IMR-90 (cell line): ENCODE data around the gene ITPK1. TPM values are rescaled to one million over a fixed set of nuclear protein-coding genes. Genes with fewer than 3 reads are reported as not detected.

Experiments
- ATAC-seq: fragments of 200-7000 bp; cut with Tn5 transposase; 2 replicates; pipeline ENCODE4 v1.9.1; 2020; ENCODE audit warnings: low read depth, mild to moderate bottlenecking, moderate library complexity
- BruUV-seq: library from RNA; stranded (reverse); fragments of 400-500 nt; replicated peaks from 2 replicates; lab custom pipeline; 2021; lab: Mats Ljungman, UMichigan
- CTCF ChIA-PET: fragments of 300-600 bp; formaldehyde crosslinking; extraction: SDS; loops from one replicate; lab custom pipeline; 2021; ENCODE audit warnings: antibody characterized with exemption; lab: Yijun Ruan, JAX
- POLR2A ChIA-PET: fragments of 300-600 bp; sonication (Branson Sonifier 250); formaldehyde crosslinking; loops from one replicate; lab custom pipeline; 2022; ENCODE audit warnings: antibody characterized with exemption; ENCODE audit not compliant: unreplicated experiment; lab: Charles Lee
- DNase-seq: peaks from one replicate; pipeline ENCODE4 v3.0.0; 2013
- H2AFZ ChIP-seq: replicated peaks from 2 replicates; pipeline ENCODE3; 2013; ENCODE audit warnings: low read length, mild to moderate bottlenecking; ENCODE audit not compliant: poor library complexity
- H2AK5ac ChIP-seq: 2 replicates; pipeline ENCODE4 v1.6.1; 2013; ENCODE audit warnings: low read depth, low read length, inconsistent platforms
- H2AK9ac ChIP-seq: replicated peaks from 2 replicates; pipeline ENCODE3; 2013; ENCODE audit warnings: mild to moderate bottlenecking, low read depth, low read length, moderate library complexity; ENCODE audit not compliant: poor library complexity
- H2BK120ac ChIP-seq: 2 replicates; pipeline ENCODE4 v1.6.1; 2013; ENCODE audit warnings: low read depth, low read length, inconsistent platforms
- H2BK15ac ChIP-seq: 3 replicates; pipeline ENCODE4 v1.6.1; 2013; ENCODE audit warnings: low read depth, low read length, inconsistent platforms
- H2BK20ac ChIP-seq: 2 replicates; pipeline ENCODE4 v1.6.1; 2013; ENCODE audit warnings: low read depth, mild to moderate bottlenecking, inconsistent platforms, low read length, moderate library complexity
- H2BK5ac ChIP-seq: 2 replicates; pipeline ENCODE4 v1.6.1; 2013; ENCODE audit warnings: mild to moderate bottlenecking, low read depth, low read length, inconsistent platforms; ENCODE audit not compliant: poor library complexity, severe bottlenecking
- H3K14ac ChIP-seq: replicated peaks from 2 replicates; pipeline ENCODE4 v1.6.1; 2013; ENCODE audit warnings: low read depth, low read length, inconsistent platforms
- H3K18ac ChIP-seq: 2 replicates; pipeline ENCODE4 v1.6.1; 2013; ENCODE audit warnings: low read depth, low read length, control low read depth
- H3K23ac ChIP-seq: 2 replicates; pipeline ENCODE4 v1.6.1; 2013; ENCODE audit warnings: low read depth, low read length, inconsistent platforms
- H3K27ac ChIP-seq: 2 replicates; pipeline ENCODE4 v1.5.1; 2013; ENCODE audit warnings: mild to moderate bottlenecking, control low read depth, low read length; ENCODE audit not compliant: insufficient read depth
- H3K27me3 ChIP-seq: 2 replicates; pipeline ENCODE4 v1.6.1; 2013; ENCODE audit warnings: low read length; ENCODE audit not compliant: control insufficient read depth, insufficient read depth
- H3K36me3 ChIP-seq: 2 replicates; pipeline ENCODE4 v1.6.1; 2013; ENCODE audit warnings: low read length, mixed read lengths; ENCODE audit not compliant: control insufficient read depth, insufficient read depth
- H3K4ac ChIP-seq: 2 replicates; pipeline ENCODE4 v1.6.1; 2013; ENCODE audit warnings: low read depth, low read length, inconsistent platforms
- H3K4me1 ChIP-seq: 2 replicates; pipeline ENCODE4 v1.6.1; 2013; ENCODE audit warnings: low read length, mixed read lengths; ENCODE audit not compliant: control insufficient read depth, insufficient read depth
- H3K4me2 ChIP-seq: 2 replicates; pipeline ENCODE4 v1.6.1; 2013; ENCODE audit warnings: low read depth, mild to moderate bottlenecking, control low read depth, low read length, moderate library complexity
- H3K4me3 ChIP-seq: 2 replicates; pipeline ENCODE4 v1.5.1; 2013; ENCODE audit warnings: low read depth, mild to moderate bottlenecking, control low read depth, low read length, moderate library complexity; ENCODE audit not compliant: insufficient read depth
- H3K56ac ChIP-seq: 2 replicates; pipeline ENCODE4 v1.6.1; 2013; ENCODE audit warnings: low read length, inconsistent platforms; ENCODE audit not compliant: insufficient read depth; ENCODE audit errors: extremely low read depth
- H3K79me1 ChIP-seq, 2 experiments: 2 replicates each; pipeline ENCODE4 v1.6.1; 2013; ENCODE audit warnings: low read length in 2 of 2, inconsistent platforms in 1 of 2, low read depth in 1 of 2
- H3K9ac ChIP-seq: 2 replicates; pipeline ENCODE4 v1.6.1; 2013; ENCODE audit warnings: low read depth, low read length, control low read depth
- H3K9me1 ChIP-seq: 2 replicates; pipeline ENCODE4 v1.6.1; 2013; ENCODE audit warnings: low read length, inconsistent platforms; ENCODE audit not compliant: insufficient read depth
- H3K9me3 ChIP-seq: 2 replicates; pipeline ENCODE4 v1.6.1; 2013; ENCODE audit warnings: low read length; ENCODE audit not compliant: control insufficient read depth, insufficient read depth
- H4K20me1 ChIP-seq: 2 replicates; pipeline ENCODE4 v1.6.1; 2013; ENCODE audit warnings: low read length, inconsistent platforms; ENCODE audit not compliant: insufficient read depth
- H4K5ac ChIP-seq: 2 replicates; pipeline ENCODE4 v1.6.1; 2013; ENCODE audit warnings: mild to moderate bottlenecking, low read depth, low read length, control low read depth
- H4K8ac ChIP-seq, 2 experiments: 2 replicates each; pipeline ENCODE4 v1.6.1; 2013; ENCODE audit warnings: low read depth in 2 of 2, low read length in 2 of 2, control low read depth in 1 of 2, inconsistent platforms in 1 of 2
- H4K91ac ChIP-seq: 2 replicates; pipeline ENCODE4 v1.6.1; 2013; ENCODE audit warnings: low read depth, low read length, inconsistent platforms; ENCODE audit not compliant: insufficient read depth
- CTCF ChIP-seq: conservative IDR thresholded peaks from 2 replicates; pipeline ENCODE4 v1.5.1; 2012; ENCODE audit warnings: mild to moderate bottlenecking, low read depth, low read length, improper control_type of control experiment
- ELK1 ChIP-seq: fragments of 150-350 bp; IDR thresholded peaks from 2 replicates; pipeline ENCODE4 v1.6.1; 2016; ENCODE audit warnings: low read depth, mild to moderate bottlenecking, low read length, moderate library complexity, borderline replicate concordance
- USF2 ChIP-seq: fragments of 150-350 bp; IDR thresholded peaks from 2 replicates; pipeline ENCODE4 v1.6.1; 2017; ENCODE audit warnings: mild to moderate bottlenecking, antibody characterized with exemption, low read length, low read depth
- WGBS, 2 experiments: methylation state at CpG; one replicate each; pipeline versions ENCODE4 v1.1.5 to v1.1.7; 2013; ENCODE audit warnings: missing lambda C conversion rate in 2 of 2; ENCODE audit not compliant: insufficient read length in 1 of 2; ENCODE audit errors: extremely low coverage in 2 of 2; 5-methylcytosine and 5-hydroxymethylcytosine counted together
- dilution Hi-C: fragments of 300-500 bp; cut with HindIII; formaldehyde crosslinking; loops from one replicate; pipeline ENCODE4 v1.14.3; 2018; ENCODE audit warnings: low sequenced_read_pairs; ENCODE audit not compliant: unreplicated experiment
- in situ Hi-C: fragments of 300-500 bp; cut with MboI; formaldehyde crosslinking; loops from 3 replicates; pipeline ENCODE4 v1.14.3; 2019; ENCODE audit warnings: low sequenced_read_pairs, inconsistent platforms, mixed read lengths
- intact Hi-C: fragments of 100-400 bp; cut with micrococcal nuclease; formaldehyde crosslinking; loops from 2 replicates; pipeline ENCODE4 v1.10.0; 2022
- polyA plus RNA-seq, 3 experiments: library from polyadenylated mRNA; depleted of rRNA; stranded (reverse); fragments of >200 nt; gene quantifications; 2 replicates each; pipeline ENCODE4 v1.2.3, GENCODE V29; 2012; ENCODE audit warnings: low replicate concordance in 1 of 3
- total RNA-seq: library from RNA; depleted of rRNA; stranded (reverse); fragments of >200 nt; gene quantifications from 2 replicates; pipeline ENCODE4 v1.2.3, GENCODE V29; 2012

ITPK1 gene
- total and polyA plus RNA-seq, 2 of the 4 experiments (the other 2 are of a cell fraction): 21.7 to 26.9 TPM

GRCh38 chr14:93004699-93005082 is 111.0 kb downstream of the ITPK1 start:
- Histone ChIP-seq H3K27ac (no peak overlapping the region), H2BK15ac (no peak overlapping the region), H4K20me1 (no peaks in the 10 kb centered on the region), H2AK5ac (no peak overlapping the region), H4K5ac (no peak overlapping the region), H2BK5ac (no peak overlapping the region), H2BK20ac (no peak overlapping the region), H3K4me1 (peaks cover 6% of the 10 kb centered on the region; the same call in 1 of the 2 replicates), H3K9me1 (peaks cover 4% of the 10 kb centered on the region; the same call in 1 of the 2 replicates), H3K18ac (no peak overlapping the region), H3K4me3 (no peak overlapping the region), H3K4ac (no peak overlapping the region), H2AK9ac (no peak overlapping the region), H3K14ac (no peak overlapping the region), H3K23ac (no peak overlapping the region), H3K56ac (no peak overlapping the region), H4K91ac (no peak overlapping the region), H3K36me3 (no peaks in the 10 kb centered on the region), H3K9me3 (no peaks in the 10 kb centered on the region), H2AFZ (no peak overlapping the region), H2BK120ac (no peak overlapping the region), H3K9ac (no peak overlapping the region), H4K8ac (no peak overlapping the region), H3K4me2 (no peak overlapping the region), H3K27me3 (no peaks in the 10 kb centered on the region), H3K79me1 (no peaks in the 10 kb centered on the region)
- POLR2A ChIA-PET: no interaction called here
- BruUV-seq: no TSS peak
- 86% methylated on average over 5 of the region's 7 CpGs; no CpG with 5 or more reads in 1 of the 2 experiments for WGBS, 2 experiments
- intact Hi-C loops: no loop called here
- CTCF ChIA-PET: no interaction called here
- no peak for DNase-seq
- dilution Hi-C loops: no loop called here
- TF ChIP-seq CTCF (no peak), ELK1 (no peak), USF2 (no peak)
- in situ Hi-C loops: no loop called here
- ATAC-seq: no peak
